Stimulated activated CD4-positive, alpha-beta T cell treated with anti-CD3 and anti-CD28 coated beads, Interleukin-12 subunit alpha, Interleukin-12 subunit beta, amount 100 ng/mL, for 4 hours (primary cell): ENCODE data around the gene LINC00237.

Experiments used
- DNase-seq: peaks from one replicate; pipeline ENCODE4 v3.0.0-alpha.2; 2020

The LINC00237 gene

GRCh38 chr20:21106171-21107017 is at the start of gene LINC00237:
LINC00237 (minus strand) TSS chr20:21106358.
- no peak for DNase-seq

GRCh38 chr20:21155268-21155667 is 49.1 kb upstream of the LINC00237 start:
- DNase-seq: no peak

GRCh38 chr20:21154692-21155091 is 48.5 kb upstream of the LINC00237 start:
- no peak for DNase-seq

- no peak for DNase-seq
Measured at GRCh38 chr20:21151791-21152190, 45.6 kb upstream of the LINC00237 start.

GRCh38 chr20:21149344-21149743 is 43.2 kb upstream of the LINC00237 start:
- no peak for DNase-seq

GRCh38 chr20:21147593-21147992 is 41.4 kb upstream of the LINC00237 start:
- no peak for DNase-seq

GRCh38 chr20:21146215-21146614 is 40.1 kb upstream of the LINC00237 start:
- no peak for DNase-seq

GRCh38 chr20:21145424-21145823 is 39.3 kb upstream of the LINC00237 start:
- no peak for DNase-seq

GRCh38 chr20:21143194-21143890 is 37.2 kb upstream of the LINC00237 start:
- DNase-seq: no peak

GRCh38 chr20:21141825-21142224 is 35.7 kb upstream of the LINC00237 start:
- DNase-seq: no peak

GRCh38 chr20:21139881-21140566 is 33.9 kb upstream of the LINC00237 start:
- DNase-seq: no peak

- DNase-seq: no peak
Measured at GRCh38 chr20:21137078-21137477, 30.9 kb upstream of the LINC00237 start.

- DNase-seq: no peak
Measured at GRCh38 chr20:21136015-21136732, 30.0 kb upstream of the LINC00237 start.

- no peak for DNase-seq
Measured at GRCh38 chr20:21134883-21135493, 28.8 kb upstream of the LINC00237 start.

GRCh38 chr20:21133917-21134622 is 27.9 kb upstream of the LINC00237 start:
- no peak for DNase-seq

- DNase-seq: no peak
Measured at GRCh38 chr20:21133404-21133803, 27.2 kb upstream of the LINC00237 start.

GRCh38 chr20:21129861-21130260 is 23.7 kb upstream of the LINC00237 start:
- no peak for DNase-seq

- no peak for DNase-seq
Measured at GRCh38 chr20:21127201-21127981, 21.2 kb upstream of the LINC00237 start.

GRCh38 chr20:21126581-21126870 is 20.4 kb upstream of the LINC00237 start:
- no peak for DNase-seq

- peak; percentile 99 for DNase-seq
Measured at GRCh38 chr20:21125849-21126580, 19.9 kb upstream of the LINC00237 start, which contains the start of gene KIZ. KIZ (plus strand) TSS chr20:21126082; CDS start chr20:21126116, 34 bp downstream.
